ENCODE measurements around the gene ZNF830. TPM values are rescaled to one million over a fixed set of nuclear protein-coding genes. Genes with fewer than 3 reads are reported as not detected.

The ZNF830 gene
- 1 to 10 TPM; 5.9 to 6.5 TPM for total RNA-seq

DNA sequence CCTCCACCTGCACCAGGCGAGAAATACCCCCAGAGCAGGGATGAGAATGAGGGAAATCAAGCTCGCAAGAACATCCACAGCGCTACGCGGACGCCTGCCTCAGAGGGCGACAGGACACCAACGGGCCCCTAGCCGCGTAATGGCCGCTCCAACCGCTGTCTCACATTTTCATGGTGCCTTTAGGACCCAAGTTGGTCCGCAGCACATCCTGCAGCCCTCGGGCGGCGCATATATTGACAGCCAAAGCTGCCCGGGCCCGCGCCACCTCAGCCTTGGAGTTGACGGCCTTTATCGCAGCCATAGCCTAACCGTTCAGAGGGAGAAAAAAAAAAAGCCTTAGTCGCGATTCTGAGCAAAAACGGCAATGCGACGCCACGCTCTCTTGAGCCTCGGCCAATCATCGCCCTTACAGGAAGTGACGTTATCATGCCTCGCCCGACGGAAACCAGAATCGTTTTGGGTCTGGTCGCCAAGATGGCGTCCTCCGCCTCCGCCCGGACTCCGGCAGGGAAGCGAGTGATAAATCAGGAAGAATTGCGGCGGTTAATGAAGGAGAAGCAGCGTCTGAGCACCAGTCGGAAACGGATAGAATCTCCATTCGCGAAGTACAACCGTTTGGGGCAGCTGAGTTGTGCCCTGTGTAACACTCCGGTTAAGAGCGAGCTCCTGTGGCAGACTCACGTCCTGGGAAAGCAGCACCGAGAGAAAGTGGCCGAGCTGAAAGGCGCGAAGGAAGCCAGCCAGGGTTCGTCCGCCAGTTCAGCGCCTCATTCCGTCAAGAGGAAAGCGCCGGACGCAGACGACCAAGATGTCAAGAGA lies at the start of gene ZNF830, which contains the start of gene CCT6B:
TSS of gene ZNF830 (plus strand) at position 448 of the 819 bp plus-strand sequence. CDS start at position 475, 27 bp downstream.
TSS of gene CCT6B (minus strand) at position 368 of the 819 bp plus-strand sequence. CDS start at position 301, 67 bp downstream.
- TF ChIP-seq, protein P1, sequence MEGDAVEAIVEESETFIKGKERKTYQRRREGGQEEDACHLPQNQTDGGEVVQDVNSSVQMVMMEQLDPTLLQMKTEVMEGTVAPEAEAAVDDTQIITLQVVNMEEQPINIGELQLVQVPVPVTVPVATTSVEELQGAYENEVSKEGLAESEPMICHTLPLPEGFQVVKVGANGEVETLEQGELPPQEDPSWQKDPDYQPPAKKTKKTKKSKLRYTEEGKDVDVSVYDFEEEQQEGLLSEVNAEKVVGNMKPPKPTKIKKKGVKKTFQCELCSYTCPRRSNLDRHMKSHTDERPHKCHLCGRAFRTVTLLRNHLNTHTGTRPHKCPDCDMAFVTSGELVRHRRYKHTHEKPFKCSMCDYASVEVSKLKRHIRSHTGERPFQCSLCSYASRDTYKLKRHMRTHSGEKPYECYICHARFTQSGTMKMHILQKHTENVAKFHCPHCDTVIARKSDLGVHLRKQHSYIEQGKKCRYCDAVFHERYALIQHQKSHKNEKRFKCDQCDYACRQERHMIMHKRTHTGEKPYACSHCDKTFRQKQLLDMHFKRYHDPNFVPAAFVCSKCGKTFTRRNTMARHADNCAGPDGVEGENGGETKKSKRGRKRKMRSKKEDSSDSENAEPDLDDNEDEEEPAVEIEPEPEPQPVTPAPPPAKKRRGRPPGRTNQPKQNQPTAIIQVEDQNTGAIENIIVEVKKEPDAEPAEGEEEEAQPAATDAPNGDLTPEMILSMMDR (IDR thresholded peaks at IDR 0.05): peak in 1 of 7 experiments; percentile 15
- TF ChIP-seq POLR2A (IDR thresholded peaks at IDR 0.05): peak; percentile 50 to 88 (median 83)
- Histone ChIP-seq H3K4me3 (peak within 1 kb of the TSS; percentile 74 to 99), H3K36me3 (replicated peaks in 1 of 2; ENCODE audit: insufficient read depth in 1 of 2, low read depth in 2 of 2) (peaks cover 0 to 3% of the 10 kb centered on the region in 2 donors), H3K27me3 (no peaks in the 10 kb centered on the region), H3K27ac (peak within 1 kb of the TSS; percentile 76 to 96 (median 90)), H3K4me1 (peaks cover 23% of the 10 kb centered on the region), H3K9me3 (no peaks in the 10 kb centered on the region)
- ATAC-seq: peak; percentile 99
- DNase-seq: peak; percentile 91 to 96 (median 94)
- intact Hi-C loops (cut with DNase I): no loop called here
- WGBS, 2 donors: 1% methylated on average over 22 to 65 of the region's 65 CpGs

- Histone ChIP-seq H3K27ac (no peak overlapping the region), H3K4me3 (no peak overlapping the region), H3K9me3 (no peaks in the 10 kb centered on the region), H3K27me3 (no peaks in the 10 kb centered on the region), H3K36me3 (replicated peaks in 1 of 2; ENCODE audit: insufficient read depth in 1 of 2, low read depth in 2 of 2) (no peaks in the 10 kb centered on the region), H3K4me1 (no peaks in the 10 kb centered on the region)
- ATAC-seq (no peak), DNase-seq (no peak)
- WGBS, 2 donors: 85 to 88% methylated on average over 1 of the region's 1 CpG
- TF ChIP-seq POLR2A (IDR thresholded peaks at IDR 0.05): no peak
- TF ChIP-seq, protein P1 (IDR thresholded peaks at IDR 0.05): no peak
- intact Hi-C loops (cut with DNase I): no loop called here
Observed at GRCh38 chr17:34913001-34913400, 48.3 kb upstream of the ZNF830 start.

DNA sequence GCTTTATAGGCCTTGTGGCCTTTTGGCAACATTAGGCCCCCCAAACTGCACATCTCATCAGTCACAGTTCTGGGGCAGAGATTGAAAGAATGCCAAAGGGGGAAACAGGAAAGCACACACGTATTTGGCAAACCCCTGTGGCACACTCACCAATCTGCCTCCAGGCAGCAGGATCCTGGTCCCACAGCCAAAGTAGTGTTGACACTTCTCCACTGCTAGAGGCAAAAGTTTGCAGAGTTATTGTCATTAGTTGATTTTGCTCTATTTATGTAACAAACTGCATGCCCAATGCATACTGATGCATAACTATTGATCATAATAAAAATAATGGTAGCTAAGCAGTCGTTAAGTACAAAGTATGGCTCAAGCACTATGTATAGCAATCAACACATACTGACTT lies 45.2 kb upstream of the ZNF830 start:
- no peak for ATAC-seq
- 61 to 86% methylated on average over 2 of the region's 2 CpGs for WGBS, 2 donors
- no peak for TF ChIP-seq POLR2A (IDR thresholded peaks at IDR 0.05)
- TF ChIP-seq, protein P1 (IDR thresholded peaks at IDR 0.05): no peak
- H3K36me3 ChIP-seq (replicated peaks in 1 of 2; ENCODE audit: insufficient read depth in 1 of 2, low read depth in 2 of 2): no peaks in the 10 kb centered on the region
- no peak overlapping the region for H3K27ac ChIP-seq
- H3K4me1 ChIP-seq: no peaks in the 10 kb centered on the region
- H3K27me3 ChIP-seq: no peaks in the 10 kb centered on the region
- no peak for DNase-seq
- no peaks in the 10 kb centered on the region for H3K9me3 ChIP-seq
- no peak overlapping the region for H3K4me3 ChIP-seq
- intact Hi-C loops (cut with DNase I): no loop called here

- H3K36me3 ChIP-seq (replicated peaks in 1 of 2; ENCODE audit: insufficient read depth in 1 of 2, low read depth in 2 of 2): no peaks in the 10 kb centered on the region
- H3K27me3 ChIP-seq: no peaks in the 10 kb centered on the region
- H3K4me3 ChIP-seq: no peak overlapping the region
- TF ChIP-seq, protein P1 (IDR thresholded peaks at IDR 0.05): no peak
- TF ChIP-seq POLR2A (IDR thresholded peaks at IDR 0.05): no peak
- intact Hi-C loops (cut with DNase I): no loop called here
- 53 to 54% methylated on average over 1 of the region's 1 CpG for WGBS, 2 donors
- H3K4me1 ChIP-seq: no peaks in the 10 kb centered on the region
- no peak overlapping the region for H3K27ac ChIP-seq
- H3K9me3 ChIP-seq: no peaks in the 10 kb centered on the region
- ATAC-seq (no peak), DNase-seq (no peak)
Observed at GRCh38 chr17:34917381-34917780, 44.0 kb upstream of the ZNF830 start.

Data from body of pancreas (tissue), 4 donors.